Right atrium auricular region (tissue), 2 donors: ENCODE data around the gene OBI1. TPM values are rescaled to one million over a fixed set of nuclear protein-coding genes. Genes with fewer than 3 reads are reported as not detected.
A peak's percentile ranks its signal among the peaks of the same experiment; 100 is the strongest.

Source experiments
- DNase-seq: peaks from one replicate; pipeline ENCODE4 v3.0.0-alpha.2; 2019; ENCODE audit warnings: low spot score
- H3K27ac ChIP-seq, 2 donors: fragments of 200-600 bp; sonication (generic); 1 replicate in 1 of 2; 2 replicates in 1 of 2; pipeline ENCODE4 v1.5.1; 2016 to 2019
- H3K27me3 ChIP-seq, 2 donors: fragments of 200-600 bp; sonication (generic); one replicate each; pipeline versions ENCODE4 v1.5.1 to v1.6.0; 2017 to 2019
- H3K36me3 ChIP-seq: fragments of 200-600 bp; sonication (generic); one replicate; pipeline ENCODE4 v1.5.1; 2016
- H3K4me1 ChIP-seq, 2 donors: fragments of 200-600 bp; sonication (generic); one replicate each; pipeline versions ENCODE4 v1.5.1 to v1.6.0; 2017 to 2019
- H3K4me3 ChIP-seq, 2 donors: fragments of 200-600 bp; sonication (generic); 1 replicate in 1 of 2; 2 replicates in 1 of 2; pipeline ENCODE4 v1.5.1; 2017 to 2019; ENCODE audit warnings: mild to moderate bottlenecking in 1 of 2, moderate library complexity in 1 of 2
- H3K9me3 ChIP-seq, 2 donors: fragments of 200-600 bp; sonication (generic); one replicate each; pipeline ENCODE4 v1.5.1; 2019
- total RNA-seq, 2 donors: library from RNA; depleted of rRNA; stranded (reverse); fragments of >200 nt; gene quantifications; one replicate each; pipeline ENCODE4 v1.1.0, GENCODE V29; 2016
- TF ChIP-seq, protein P1 (sequence below), 2 donors: fragments of 200-600 bp; sonication (generic); IDR thresholded peaks; one replicate each; pipeline ENCODE4 v1.5.1; 2019; ENCODE audit warnings: antibody characterized with exemption in 2 of 2

The OBI1 gene
- total RNA-seq, 2 donors from 2014 or later: 6.1 to 7.3 TPM

DNA sequence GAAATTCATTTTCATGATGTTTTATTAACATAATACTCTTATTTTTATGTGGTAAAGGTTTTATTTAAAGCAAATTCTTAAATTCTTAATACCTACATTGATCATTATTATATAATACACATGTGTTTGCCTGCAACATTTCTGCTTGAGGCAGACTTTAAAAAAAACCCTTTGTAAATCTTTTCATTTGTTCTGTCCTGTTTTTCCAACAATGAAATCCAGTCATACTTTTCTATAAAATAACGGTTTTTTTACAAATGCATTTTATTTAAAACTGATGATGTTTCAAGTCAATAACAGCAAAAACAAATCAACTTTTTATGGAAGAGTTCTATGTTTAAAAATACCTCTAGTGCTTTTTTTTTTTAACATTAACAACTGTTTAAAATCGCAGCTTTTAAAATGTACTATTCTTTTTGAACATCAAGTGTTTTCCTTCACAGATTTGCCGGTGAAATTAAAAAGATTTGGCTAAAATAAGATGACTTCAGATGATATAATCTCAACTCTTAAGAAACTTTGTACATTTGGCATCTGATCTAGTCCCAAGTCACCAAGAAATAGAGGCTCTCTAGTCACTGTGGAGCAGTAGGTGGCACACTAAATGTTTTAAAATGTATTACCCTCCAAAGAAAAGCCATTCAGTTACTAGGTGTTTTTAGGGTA lies 60.7 kb downstream of the OBI1 start:
- Histone ChIP-seq H3K27ac (no peak overlapping the region), H3K4me3 (no peak overlapping the region), H3K27me3 (peaks cover 76 to 78% of the 10 kb centered on the region in 2 donors), H3K4me1 (peaks cover 0 to 35% of the 10 kb centered on the region in 2 donors), H3K36me3 (no peaks in the 10 kb centered on the region), H3K9me3 (no peaks in the 10 kb centered on the region)
- TF ChIP-seq, protein P1, sequence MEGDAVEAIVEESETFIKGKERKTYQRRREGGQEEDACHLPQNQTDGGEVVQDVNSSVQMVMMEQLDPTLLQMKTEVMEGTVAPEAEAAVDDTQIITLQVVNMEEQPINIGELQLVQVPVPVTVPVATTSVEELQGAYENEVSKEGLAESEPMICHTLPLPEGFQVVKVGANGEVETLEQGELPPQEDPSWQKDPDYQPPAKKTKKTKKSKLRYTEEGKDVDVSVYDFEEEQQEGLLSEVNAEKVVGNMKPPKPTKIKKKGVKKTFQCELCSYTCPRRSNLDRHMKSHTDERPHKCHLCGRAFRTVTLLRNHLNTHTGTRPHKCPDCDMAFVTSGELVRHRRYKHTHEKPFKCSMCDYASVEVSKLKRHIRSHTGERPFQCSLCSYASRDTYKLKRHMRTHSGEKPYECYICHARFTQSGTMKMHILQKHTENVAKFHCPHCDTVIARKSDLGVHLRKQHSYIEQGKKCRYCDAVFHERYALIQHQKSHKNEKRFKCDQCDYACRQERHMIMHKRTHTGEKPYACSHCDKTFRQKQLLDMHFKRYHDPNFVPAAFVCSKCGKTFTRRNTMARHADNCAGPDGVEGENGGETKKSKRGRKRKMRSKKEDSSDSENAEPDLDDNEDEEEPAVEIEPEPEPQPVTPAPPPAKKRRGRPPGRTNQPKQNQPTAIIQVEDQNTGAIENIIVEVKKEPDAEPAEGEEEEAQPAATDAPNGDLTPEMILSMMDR (IDR thresholded peaks at IDR 0.05): no peak
- no peak for DNase-seq

GRCh38 chr13:78597602-78597932 lies 61.4 kb downstream of the OBI1 start:
- Histone ChIP-seq H3K27ac (no peak overlapping the region), H3K27me3 (peaks cover 76 to 78% of the 10 kb centered on the region in 2 donors), H3K4me3 (no peak overlapping the region), H3K9me3 (no peaks in the 10 kb centered on the region), H3K4me1 (peaks cover 0 to 29% of the 10 kb centered on the region in 2 donors), H3K36me3 (no peaks in the 10 kb centered on the region)
- no peak for DNase-seq
- TF ChIP-seq, protein P1 (IDR thresholded peaks at IDR 0.05): no peak

- Histone ChIP-seq H3K9me3 (no peaks in the 10 kb centered on the region), H3K27ac (no peak overlapping the region), H3K4me3 (no peak overlapping the region), H3K27me3 (peaks cover 78 to 80% of the 10 kb centered on the region in 2 donors), H3K4me1 (peaks cover 0 to 25% of the 10 kb centered on the region in 2 donors), H3K36me3 (no peaks in the 10 kb centered on the region)
- no peak for DNase-seq
- TF ChIP-seq, protein P1 (IDR thresholded peaks at IDR 0.05): no peak
These were observed 62.0 kb downstream of the OBI1 start for GRCh38 chr13:78596736-78597601.

DNA sequence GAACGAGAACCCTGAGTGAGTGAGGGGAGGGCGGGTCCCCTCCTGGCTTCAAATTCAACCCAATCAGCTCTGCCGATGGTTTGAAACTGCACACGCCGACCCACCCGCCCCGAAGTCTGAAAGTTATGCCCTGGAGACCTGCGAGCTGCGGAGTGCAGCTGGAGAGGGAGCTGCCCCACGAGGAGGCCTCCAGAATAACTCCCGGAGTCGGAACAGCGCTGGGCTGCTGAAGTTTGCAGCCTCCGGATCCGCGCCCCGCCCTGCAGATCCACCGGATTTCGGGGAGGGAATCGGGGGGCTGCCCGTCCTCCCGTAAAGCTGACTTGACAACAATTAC lies 62.6 kb downstream of the OBI1 start:
- H3K27ac ChIP-seq: no peak overlapping the region
- H3K9me3 ChIP-seq: no peaks in the 10 kb centered on the region
- peak overlapping the region in 1 of 2 donors; percentile 20 for H3K4me3 ChIP-seq
- H3K36me3 ChIP-seq: no peaks in the 10 kb centered on the region
- H3K27me3 ChIP-seq: peaks cover 78 to 81% of the 10 kb centered on the region in 2 donors
- TF ChIP-seq, protein P1 (IDR thresholded peaks at IDR 0.05): no peak
- H3K4me1 ChIP-seq: peaks cover 0 to 22% of the 10 kb centered on the region in 2 donors
- DNase-seq: no peak

GRCh38 chr13:78595495-78596398 lies 63.2 kb downstream of the OBI1 start:
- H3K27me3 ChIP-seq: peaks cover 72 to 81% of the 10 kb centered on the region in 2 donors
- TF ChIP-seq, protein P1 (IDR thresholded peaks at IDR 0.05): no peak

More at GRCh38 chr13:78595495-78596398, 63.2 kb downstream of the OBI1 start:
- Histone ChIP-seq H3K36me3 (no peaks in the 10 kb centered on the region), H3K4me3 (peak overlapping the region in 1 of 2 donors; percentile 20), H3K4me1 (peaks cover 0 to 18% of the 10 kb centered on the region in 2 donors), H3K9me3 (no peaks in the 10 kb centered on the region), H3K27ac (no peak overlapping the region)
- no peak for DNase-seq
